HG02759 (cell line): ENCODE data around the gene POLE.

Experiments
- ATAC-seq: cut with Tn5 transposase; IDR thresholded peaks from one replicate; pipeline ENCODE4 v1.9.1; 2021; ENCODE audit warnings: mild to moderate bottlenecking, moderate library complexity; ENCODE audit not compliant: unreplicated experiment

POLE gene

DNA sequence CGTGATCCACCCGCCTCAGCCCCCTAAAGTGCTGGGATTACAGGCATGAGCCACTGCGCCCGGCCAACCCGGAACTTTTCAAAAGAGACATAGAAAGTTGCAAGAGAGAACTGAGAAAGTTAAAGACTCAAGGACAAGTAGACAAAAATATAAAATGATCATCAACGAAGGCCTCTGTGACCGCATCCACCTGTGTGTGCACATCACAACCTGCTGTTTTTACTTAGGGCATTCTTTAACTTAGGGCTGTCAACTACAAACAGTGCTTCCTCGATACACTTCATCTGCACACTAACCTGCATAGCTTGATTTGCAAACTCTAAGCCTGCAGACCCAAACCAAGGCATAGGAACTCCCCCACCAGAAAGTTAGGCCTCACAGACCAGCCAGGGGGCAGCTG is 53.7 kb downstream of the POLE start:
- ATAC-seq, result no peak

DNA sequence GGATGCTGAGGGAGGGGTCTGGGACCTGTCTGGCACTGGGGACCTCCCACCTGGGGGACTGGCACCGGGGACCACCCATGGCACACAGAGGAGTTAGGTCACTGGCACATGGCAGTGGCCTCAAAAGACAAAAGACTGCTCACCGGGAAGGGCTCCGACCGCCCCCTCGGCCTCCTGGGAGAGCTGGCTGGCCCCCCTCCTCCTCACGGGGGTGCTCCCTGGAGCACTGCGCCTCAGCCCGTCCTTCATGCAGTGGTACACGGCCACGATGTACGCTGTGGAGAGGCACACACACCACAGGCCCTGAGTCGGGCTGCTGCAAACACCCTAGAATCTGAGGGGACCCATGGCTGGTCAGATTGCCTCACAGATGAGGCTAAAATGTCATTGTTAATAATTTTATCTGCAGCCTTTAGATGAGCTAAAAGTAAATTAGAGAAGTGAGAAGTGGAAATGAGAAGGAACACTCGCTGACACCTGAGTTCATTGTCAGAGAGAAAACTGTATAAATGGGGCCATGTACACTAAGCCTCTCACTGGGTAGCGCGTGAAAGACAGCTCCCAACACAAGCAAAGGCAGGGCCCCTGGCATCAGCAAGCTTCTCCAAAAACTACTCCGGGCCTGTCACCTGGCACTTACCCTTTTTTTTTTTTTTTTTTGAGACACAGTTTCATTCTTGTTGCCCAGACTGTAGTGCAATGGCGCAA is 54.5 kb downstream of the POLE start:
- no peak for ATAC-seq

DNA sequence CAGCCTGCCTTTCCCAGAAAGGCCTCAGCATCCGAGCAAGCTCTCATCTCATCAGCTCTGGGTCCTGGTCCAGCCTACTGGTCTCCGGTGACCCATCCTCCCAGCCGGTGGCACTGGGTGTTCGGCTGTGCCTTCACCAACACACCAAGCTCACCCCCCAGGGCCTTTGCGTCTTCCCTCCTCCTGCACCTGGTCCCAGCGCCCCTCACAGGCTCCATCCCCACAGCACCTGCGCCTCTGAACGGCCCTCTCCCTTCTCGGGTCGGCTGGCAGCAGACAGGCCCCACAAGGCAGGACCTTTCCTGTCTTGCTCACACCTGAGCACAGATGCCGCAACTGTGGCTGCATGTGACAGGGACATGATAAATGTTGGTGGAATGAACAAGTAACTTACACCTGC is 55.5 kb downstream of the POLE start:
- no peak for ATAC-seq

DNA sequence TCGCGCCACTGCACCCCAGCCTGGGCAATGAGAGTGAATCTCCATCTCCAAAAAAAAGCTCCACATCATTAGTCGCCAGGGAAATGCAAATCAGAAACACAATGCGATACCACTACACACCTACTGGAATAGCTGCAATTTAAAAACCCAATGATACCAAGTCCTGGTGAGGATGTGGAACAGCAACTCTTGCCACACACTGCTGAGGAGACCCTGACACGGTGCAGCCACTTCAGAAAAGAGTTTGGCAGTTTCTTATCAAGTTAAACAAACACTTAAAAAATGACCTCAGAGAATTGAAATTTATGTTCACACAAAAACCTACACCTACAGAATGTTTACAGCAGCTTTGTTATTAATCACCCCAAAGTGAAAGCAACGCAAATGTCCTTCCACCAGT is 56.5 kb downstream of the POLE start:
- no peak for ATAC-seq

DNA sequence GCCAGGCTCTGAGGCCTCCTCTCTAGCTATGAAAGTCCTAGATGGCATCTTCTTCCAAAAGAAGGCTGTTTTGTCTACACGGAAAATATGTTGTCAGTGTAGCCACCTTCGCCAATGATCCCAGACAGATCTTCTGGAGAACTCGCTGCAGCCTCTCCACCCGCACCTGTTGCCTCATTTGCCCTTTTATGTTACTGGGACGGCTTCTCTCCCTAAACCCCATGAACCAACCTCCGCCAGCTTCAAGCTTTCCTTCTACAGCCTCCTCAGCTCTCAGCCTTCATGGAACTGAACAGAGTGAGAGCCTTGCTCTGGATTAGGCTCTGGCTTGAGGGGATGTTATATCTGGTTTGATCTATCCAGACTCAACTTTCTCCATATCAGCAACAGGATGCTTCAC is 57.8 kb downstream of the POLE start:
- ATAC-seq, result no peak

DNA sequence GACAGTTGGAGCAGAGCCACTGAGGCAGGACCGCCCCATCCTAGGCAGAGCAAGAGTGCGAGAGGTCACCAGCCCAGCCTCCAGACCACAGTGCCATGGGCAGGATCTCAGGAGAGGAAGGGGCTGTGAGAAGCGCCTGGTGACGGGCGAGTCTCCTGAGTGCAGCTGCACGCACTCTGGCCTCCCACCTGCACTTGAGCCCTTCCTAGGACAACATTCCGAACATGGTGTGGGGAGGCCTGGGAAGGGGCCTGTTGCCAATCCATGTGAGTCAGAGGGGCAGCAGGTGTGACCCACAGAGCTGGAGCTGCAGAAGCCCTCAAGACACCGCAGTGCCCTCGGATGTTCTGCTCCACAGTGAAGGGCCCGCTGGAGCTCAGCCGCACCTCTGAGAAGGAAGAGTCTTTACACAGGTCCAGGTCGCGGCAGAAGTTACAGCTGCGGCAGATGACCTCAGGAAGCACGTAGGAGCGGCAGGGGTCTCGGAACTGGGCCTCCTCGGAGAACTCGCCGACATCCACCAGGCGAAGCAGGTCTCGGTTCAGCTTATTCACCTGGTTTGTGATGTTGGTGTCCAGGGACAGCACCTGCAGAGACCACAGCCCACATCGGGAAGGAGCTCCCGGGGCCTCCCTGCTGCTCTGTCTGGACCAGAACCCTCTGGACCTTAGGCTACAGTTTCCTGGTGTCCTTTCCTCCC is 61.3 kb downstream of the POLE start:
- ATAC-seq, result no peak

DNA sequence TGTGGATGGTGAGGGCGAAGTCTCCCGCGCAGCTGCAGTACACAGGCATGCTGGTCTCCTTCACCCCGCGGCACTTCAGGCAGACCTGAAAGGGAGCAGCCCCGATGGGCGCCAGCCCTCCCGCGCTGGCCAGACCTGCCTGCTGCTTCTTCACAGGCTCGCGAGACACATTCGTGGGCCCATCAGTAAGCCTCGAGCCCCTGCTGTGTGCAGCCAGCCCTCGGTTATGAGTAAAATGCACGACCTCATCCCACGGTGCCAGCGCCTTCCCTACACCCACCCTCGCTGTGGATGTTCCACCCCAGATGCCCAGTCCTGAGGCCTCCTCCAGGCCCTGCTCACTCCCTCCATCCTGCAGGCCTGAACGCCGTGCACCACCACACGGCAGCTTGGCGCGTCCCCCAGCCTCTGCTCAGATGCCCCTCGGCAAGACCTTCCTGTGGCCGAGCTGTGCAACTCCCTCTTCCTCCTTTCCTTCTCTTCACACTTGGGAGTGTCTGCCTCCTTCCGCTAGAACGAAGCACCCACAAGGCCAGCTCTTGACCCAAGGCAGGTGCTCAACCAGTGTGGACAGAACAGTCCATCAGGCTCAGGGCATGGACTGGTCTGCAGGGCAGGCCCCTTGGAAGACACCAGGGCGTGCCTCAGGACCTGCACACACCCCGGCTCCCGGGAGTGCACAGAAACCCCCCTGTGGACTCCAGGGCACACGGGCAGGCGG is 62.1 kb downstream of the POLE start:
- no peak for ATAC-seq

DNA sequence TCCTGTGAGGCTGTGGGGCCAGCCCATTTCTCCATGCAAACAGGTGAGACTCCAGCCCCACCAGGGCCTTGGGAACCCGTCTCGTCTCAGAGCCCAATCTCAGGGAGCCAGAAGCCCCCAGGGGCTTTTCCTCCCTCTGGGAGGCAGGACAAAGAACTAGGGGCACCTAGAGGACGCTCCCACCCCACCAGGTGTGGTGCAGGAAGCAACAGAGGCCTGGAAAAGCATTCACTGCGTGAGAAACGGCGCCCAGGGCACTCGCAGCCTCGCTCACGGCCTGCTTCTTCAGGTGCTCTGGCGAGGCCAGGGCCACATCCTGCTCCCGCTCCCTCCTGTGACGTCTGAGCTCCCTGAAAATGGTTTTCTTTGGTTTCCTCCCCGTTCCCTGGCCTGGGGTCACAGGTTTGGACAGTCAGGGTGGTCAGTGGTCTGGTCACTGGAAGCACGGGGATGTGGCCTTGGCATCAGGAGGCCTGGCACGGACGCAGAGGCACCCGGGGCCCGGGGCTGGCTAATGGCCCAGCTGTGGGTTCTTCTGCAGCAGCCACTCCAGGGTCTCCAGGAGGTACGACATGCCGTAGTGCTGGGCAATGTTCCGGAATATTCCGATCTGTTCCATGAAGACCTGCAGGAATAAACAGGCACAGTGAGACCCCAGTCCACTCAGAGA is 62.8 kb downstream of the POLE start:
- ATAC-seq, result no peak

DNA sequence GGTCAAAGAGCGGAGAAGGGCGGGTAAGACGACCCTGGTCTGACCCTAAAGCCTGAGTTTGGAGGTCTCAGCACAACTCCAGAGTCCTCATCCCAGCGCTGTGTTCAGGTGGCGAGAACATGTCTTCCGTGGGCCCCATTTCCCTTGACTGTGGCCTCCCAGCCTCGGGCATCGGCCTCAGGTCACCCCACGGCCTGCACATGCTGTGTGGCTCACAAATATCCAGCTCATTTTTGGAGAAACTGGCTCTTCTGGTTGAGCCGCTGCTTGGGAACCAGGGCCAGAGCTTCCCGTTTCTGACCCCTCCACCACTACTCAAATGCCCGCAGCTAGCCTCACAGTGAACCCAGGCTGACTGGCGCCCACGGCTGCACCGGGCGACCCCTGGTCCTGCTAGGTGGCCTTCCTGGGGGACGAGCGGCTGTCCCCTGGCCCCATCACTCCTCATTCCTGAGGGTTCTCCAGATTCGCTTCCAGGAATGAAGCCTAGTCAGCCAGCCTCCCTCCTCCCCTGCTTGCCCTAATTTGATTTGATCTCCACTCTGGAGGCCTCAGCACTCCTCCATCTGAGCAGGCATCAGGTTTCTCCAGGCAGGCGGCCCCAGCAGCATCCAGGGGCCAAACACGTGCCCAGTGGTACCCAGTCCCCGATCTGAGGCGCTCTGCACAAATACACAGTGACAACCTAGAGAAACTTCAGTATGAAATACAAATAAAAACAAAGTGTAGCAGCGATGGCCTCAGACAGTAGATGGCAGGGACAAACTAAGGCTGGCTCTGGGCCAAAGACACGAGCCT is 63.9 kb downstream of the POLE start:
- no peak for ATAC-seq

DNA sequence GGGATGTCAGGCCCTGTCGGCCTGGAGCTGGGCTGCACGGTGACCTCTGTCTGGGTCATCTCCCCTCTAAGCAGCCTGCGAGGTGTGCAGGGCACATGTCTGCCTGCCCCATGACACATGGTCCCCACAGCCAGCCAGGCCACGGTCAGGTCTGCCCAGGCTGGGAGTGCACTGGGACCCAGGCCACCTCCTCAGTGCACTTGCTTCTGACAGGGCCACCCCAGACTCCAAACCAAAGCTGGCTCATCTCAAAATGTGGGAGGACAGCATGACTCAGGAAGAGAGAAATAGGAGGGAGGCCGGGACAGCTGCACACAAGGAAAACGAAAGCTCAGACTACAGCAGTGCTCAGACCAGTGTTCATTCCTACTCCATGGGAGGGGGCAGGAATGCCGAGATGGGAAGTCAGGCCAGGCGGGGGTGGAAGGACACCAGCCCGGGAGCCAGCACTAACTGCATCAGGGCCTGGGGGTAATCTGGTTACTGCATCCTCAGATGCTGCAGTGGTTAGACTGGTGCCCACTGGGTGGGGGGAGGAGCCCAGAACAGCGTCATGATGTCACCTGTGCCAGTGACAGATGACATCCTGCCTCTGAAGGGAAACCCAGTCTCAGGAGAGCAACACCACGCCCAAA is 64.6 kb downstream of the POLE start:
- no peak for ATAC-seq

DNA sequence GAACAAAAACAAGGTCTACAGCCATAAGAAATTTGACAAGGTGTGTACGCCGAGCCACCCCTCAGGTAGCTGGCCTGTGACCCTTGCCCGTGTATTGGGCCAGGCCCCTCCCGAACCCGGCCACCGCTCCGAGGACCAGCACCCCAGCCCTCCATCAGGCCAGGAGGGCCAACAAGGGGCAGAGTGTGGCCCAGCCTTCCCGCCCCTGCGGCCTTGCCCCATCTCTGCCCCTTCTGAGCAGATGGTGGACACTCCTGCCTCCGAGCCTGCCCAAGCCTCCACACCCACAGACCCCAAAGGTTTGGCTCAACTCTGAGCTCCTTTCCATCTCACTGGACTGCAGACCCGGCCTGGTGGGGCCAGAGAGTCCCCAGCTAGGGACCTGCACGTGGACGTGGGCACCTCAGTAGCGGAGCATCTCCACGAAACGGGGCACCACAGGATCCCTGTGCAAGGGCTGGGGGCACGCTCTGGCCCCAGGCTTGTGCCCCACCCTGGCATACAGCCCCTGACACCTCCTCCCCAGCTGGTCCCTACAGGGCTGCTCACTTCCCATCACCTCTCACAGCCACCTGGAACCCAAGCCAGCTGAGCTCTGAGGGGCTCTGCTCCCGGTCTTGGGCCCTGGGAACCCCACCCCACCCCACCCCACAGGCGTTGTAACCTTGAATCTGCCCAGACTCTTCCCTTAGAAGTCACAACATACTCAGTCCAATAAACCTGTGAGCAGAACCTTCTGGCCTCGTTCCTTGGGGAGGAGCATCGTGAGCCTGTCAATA is 65.3 kb downstream of the POLE start:
- ATAC-seq, result no peak

DNA sequence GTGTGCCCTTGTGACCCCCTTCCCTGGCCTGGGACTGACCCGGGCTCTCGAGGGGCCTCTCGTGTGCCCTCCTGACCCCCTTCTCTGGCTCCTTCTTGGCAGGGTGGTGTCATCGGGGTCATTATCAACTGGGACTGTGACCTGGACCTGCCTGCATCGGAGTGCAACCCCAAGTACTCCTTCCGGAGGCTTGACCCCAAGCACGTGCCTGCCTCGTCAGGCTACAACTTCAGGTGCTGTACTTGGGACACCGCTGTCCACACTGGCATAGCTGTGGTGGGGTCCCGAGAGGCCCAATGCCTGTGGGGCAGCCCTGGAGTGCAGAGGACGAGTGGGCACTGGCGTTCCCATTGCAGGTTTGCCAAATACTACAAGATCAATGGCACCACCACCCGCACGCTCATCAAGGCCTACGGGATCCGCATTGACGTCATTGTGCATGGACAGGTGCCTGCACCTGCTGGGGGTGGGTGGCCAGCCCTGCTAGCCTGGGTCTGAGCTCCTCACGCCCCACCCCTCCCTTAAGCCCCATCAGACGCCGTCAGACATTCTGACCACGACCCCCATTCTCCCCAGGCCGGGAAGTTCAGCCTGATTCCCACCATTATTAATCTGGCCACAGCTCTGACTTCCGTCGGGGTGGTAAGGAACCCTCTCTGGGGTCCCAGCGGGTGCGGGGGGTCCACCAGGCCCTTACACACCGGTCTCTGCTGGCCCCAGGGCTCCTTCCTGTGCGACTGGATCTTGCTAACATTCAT is 66.1 kb downstream of the POLE start:
- no peak for ATAC-seq

DNA sequence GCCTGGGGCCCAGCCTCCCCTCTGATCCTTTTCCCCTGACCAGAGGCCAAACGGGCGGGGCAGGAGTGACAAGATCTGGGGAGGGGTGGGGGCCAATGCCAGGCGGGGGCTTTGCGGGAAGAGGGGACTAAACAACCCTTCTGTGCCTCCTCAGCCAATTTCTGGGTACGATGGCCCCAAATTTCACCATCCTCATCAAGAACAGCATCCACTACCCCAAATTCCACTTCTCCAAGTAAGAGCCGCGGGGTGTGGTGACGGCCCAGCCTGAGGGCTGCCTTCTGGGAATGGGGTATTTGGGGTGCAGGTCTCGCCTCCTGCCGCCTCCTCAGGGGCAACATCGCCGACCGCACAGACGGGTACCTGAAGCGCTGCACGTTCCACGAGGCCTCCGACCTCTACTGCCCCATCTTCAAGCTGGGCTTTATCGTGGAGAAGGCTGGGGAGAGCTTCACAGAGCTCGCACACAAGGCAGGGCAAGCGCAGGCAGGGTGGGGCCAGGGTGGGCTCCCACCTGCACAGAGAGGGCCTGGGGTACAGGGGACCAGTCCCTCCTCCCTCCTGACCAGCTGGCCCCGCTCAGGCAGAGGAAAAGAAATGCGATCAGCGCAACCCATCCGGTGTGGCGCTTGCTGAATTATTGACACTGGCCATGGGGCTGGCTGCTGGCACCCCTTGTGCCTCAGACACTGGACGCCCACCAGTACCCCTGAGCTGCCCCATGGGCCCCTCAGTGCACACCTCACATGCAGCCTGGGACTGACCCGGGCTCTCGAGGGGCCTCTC is 66.8 kb downstream of the POLE start:
- no peak for ATAC-seq

DNA sequence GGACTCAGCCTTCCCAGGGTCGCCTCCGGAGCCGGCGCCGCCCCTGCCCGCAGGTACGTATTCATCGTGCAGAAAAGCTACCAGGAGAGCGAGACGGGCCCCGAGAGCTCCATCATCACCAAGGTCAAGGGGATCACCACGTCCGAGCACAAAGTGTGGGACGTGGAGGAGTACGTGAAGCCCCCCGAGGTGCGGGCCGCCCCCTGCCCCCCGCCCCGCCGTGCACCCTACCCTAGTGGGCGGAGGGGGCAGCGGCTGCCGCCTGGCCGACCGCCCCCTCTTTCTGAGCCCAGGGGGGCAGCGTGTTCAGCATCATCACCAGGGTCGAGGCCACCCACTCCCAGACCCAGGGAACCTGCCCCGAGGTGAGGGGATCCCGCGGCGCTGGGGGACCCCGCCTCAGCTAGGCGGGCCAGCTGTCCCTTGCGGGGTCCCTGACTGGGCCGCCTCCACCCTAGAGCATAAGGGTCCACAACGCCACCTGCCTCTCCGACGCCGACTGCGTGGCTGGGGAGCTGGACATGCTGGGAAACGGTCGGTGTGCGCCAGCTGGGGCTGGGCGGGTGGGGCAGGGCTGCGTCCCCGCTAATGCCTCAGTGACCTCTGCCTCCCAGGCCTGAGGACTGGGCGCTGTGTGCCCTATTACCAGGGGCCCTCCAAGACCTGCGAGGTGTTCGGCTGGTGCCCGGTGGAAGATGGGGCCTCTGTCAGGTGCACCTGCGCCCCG is 67.6 kb downstream of the POLE start:
- no peak for ATAC-seq

DNA sequence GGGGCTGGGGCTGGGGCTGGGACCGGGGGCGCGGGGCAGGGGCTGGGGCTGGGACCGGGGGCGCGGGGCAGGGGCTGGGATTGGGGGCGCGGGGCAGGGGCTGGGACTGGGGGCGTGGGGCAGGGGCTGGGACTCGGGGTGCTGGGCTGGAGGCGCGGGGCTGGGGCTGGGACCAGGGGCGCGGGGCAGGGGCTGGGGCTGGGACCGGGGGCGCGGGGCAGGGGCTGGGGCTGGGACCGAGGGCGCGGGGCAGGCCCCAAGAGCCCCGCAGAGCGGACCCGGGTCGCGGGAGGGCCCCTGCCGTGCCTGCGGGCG is 68.1 kb downstream of the POLE start:
- ATAC-seq, result no peak

DNA sequence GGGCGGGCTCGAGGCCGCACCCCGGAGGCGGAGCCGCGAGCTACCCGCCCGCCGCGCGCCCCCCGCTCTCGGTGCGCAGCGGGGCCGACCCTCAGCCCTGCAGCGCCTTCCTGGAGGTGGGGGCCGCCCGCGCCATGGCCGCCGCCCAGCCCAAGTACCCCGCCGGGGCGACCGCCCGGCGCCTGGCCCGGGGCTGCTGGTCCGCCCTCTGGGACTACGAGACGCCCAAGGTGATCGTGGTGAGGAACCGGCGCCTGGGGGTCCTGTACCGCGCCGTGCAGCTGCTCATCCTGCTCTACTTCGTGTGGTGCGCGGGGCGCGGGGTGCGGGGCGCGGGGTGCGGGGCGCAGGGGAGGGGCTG is 68.5 kb downstream of the POLE start, which contains the start of gene P2RX2:
TSS of gene P2RX2 (plus strand) at position 94 of the 361 bp plus-strand sequence. CDS start at position 135, 41 bp downstream.
- ATAC-seq, result no peak
